GM18520 (cell line): ENCODE measurements around the gene BET1L.

Experiments
- ATAC-seq: cut with Tn5 transposase; IDR thresholded peaks from one replicate; pipeline ENCODE4 v1.9.1; 2021; ENCODE audit not compliant: unreplicated experiment

The BET1L gene

DNA sequence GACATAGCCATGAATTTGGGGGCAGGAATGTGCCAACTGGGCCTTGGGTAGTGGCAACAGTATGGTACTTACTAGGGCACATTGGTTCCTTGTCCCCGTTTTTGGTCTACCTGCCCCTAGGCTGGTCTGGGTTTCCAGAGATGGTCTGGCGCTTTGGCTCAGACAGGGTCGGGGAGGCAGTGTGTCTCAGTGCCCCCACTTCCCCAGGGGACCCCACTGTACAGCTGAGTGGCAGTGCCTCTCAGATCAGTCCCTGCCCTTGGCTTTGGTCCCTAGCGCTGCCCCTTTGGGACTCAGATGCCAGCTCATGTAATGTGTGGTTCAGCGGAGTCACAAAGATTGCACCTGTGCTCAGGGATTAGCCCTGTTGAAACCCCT is 3.6 kb upstream of the BET1L start:
- no peak for ATAC-seq

DNA sequence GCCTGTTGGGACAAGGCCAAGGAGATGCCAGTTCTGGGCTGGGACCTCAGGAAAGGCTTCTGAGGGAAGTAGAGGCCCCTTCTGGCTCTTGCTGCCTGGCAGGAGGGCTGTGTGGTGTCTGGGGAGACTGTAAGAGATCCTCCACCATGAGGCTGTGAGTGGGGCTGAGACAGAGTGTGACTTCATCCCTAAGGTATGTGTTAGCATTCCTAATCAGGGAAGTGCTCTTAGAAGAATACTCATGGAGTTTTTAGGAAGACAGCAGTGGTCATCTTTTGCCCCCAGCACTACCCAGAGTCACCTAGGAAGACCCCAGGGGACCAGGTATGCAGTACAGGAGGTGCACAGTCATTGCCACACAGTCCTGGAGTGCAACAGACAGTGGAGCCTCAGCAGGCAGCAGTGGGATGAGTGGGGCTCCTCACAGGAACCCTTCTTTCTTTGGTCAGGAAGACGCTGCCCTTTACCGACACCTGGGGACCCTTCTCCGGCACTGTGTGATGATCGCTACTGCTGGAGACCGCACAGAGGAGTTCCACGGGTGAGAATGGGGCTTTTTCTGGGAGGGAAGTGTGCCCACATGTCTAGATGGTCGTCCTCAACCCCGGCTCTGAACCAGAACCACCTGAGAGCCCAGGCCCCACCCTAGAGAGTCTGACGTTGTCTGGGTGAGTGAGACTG is 3.1 kb upstream of the BET1L start:
- no peak for ATAC-seq

DNA sequence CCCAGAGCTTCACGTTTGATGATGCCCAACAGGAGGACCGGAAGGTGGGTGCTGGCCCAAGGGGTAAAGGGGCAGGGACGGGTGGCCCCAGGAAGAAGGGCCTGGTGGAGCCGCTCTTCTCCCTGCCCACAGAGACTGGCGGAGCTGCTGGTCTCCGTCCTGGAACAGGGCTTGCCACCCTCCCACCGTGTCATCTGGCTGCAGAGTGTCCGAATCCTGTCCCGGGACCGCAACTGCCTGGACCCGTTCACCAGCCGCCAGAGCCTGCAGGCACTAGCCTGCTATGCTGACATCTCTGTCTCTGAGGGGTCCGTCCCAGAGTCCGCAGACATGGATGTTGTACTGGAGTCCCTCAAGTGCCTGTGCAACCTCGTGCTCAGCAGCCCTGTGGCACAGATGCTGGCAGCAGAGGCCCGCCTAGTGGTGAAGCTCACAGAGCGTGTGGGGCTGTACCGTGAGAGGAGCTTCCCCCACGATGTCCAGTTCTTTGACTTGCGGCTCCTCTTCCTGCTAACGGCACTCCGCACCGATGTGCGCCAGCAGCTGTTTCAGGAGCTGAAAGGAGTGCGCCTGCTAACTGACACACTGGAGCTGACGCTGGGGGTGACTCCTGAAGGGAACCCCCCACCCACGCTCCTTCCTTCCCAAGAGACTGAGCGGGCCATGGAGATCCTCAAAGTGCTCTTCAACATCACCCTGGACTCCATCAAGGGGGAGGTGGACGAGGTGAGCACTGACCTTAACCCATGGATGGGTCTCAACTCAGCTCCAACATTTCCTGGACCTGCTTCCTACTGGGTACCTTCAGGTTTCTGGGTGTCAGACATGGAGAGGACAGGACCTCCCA is 2.3 kb upstream of the BET1L start:
- no peak for ATAC-seq

DNA sequence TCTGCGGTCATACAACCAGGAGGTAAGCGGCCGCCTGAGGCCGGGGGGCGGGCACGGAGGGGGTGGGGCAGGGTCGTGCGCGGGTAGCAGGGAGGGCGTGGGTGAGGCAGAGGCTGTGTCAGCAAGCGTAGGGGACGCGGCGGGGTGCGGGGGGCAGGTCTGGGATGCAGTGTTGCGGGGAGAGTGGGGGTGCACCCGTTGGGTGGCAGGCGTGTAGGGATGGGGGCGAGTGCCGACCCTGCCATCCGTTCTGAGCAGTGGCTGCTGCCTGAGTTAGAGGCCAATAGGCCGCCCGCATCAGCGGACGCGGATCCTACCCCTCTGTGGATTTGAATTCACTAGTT is 1.7 kb upstream of the BET1L start:
- ATAC-seq: no peak

DNA sequence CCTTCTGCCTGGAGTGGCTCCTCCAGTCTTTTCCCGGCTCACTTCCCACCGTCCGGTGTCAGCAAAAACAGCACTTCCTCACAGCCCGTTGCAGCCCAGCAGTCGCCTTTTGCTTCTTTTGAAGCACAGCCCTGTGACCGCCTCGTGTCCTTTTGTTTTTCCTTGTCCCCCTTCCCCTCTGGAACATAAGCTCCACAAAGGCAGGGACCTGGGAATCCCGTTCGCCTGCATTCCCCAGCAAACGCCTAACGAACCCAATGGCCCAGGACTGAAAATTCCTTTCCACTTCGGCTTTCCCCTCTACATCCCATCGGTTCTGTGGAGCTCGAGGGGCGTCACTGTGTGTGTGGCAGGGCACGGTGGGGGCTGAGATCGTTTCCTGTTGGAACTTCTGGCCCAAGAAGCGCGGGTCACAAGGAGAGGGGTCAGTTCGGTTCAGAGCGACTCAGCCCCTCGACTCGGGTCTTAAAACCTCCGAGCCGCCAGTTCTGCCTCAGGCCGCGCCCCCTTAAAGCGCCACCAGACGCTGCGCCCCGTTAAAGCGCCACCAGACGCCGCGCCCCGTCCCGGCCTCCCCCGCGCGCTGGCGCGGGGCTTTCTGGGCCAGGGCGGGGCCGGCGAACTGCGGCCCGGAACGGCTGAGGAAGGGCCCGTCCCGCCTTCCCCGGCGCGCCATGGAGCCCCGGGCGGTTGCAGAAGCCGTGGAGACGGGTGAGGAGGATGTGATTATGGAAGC is 1.1 kb upstream of the BET1L start:
- no peak for ATAC-seq

DNA sequence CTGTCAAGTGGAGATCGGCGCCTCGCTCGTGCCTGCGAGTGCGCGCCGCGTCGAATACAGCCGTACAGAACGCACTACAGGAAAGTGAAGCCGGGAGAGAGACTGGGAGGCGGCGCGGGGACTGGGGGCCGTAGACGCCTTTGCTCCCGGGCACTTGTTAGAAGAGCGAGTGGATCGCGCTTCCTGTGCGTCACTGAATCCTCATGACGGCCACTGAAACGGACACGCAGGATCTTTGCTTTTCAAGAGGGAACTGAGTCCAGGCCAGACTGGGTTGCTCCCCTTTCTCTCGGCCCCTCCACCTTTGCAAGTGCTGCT is 623 bp upstream of the BET1L start:
- no peak for ATAC-seq

- peak; percentile 6 for ATAC-seq
Measured at GRCh38 chr11:206526-207207, 532 bp downstream of the BET1L start.

- no peak for ATAC-seq
Measured at GRCh38 chr11:206002-206384, 1.2 kb downstream of the BET1L start.

DNA sequence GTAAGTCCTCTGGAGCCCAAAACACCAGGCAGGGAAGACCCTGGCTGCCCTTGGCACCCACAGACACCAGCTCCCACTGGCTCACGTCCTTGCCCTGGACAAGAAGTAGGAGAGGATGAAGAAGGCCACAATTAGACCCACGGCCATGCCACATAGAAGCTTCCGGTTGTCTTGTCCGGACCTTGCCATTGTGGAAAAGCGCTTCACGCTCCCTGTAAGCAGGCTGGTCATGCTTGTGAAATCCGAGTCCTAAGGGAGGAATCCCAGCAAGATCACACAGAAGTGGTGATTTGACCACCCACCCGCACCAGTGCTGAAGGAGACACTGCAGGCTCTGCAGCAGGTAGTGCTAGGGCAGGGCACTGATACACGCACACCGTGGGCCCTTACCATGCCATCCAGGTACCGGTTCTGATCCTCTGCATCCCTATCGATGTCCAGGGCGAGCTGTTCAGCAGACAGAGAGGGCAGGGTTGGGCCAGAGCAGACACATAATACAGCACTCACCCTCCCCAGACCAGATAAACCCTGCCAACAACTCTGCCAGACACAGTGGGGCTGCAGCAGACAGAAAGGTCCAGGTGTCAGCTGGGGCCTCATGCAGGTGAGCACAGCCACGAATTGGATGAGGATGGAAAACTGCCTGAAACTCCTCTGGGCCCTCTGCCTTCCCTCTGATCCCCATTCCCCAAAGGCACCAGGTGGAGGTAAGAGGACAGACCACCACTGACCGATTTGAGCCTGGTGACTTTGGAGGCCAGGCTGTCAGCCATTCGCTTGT is 1.8 kb downstream of the BET1L start:
- no peak for ATAC-seq

- no peak for ATAC-seq
Measured at GRCh38 chr11:204587-205109, 2.6 kb downstream of the BET1L start.

- ATAC-seq: no peak
Measured at GRCh38 chr11:203945-204586, 3.1 kb downstream of the BET1L start.

DNA sequence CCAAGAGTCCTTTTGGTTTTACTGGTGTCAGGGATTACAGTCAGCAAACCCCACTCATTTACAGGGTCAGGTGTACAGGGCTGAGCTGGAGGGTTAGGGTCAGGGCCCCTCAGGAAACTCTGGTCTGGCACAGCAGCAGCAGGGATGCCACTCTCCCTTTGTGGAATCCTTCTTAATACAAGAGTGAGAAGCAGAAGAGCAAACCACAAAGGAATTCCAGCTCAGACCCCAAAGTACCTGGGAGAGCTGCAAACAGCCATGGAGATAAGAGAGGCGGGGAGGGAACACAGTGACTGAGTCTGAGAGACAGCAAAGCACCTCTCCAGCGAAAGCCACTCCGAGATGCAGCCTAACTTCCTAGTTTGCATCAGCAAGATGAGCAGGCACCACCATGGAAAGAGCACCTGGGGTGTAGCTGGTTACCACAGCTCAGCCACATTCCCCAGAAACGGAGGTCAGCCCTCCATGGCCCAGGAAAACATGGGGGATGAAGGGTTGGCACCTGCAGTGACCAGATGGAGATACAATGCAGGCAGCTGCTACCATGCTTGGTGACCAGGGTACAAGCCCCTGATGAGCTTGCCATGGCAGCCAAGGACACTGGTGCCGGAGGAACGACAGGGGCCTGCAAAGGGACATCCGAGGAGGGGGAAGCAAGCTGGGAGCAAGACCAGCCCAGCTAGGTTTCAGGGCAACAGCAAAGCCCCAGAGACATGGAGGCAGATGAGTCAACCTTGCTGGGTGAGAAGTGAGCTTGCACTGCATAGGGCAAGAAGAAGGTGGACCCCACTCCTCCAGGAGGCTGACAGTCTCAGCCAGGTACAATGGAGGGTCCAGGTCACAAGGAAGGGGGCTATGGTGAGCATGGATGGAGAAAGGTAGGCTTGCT is 3.9 kb downstream of the BET1L start:
- ATAC-seq: no peak

DNA sequence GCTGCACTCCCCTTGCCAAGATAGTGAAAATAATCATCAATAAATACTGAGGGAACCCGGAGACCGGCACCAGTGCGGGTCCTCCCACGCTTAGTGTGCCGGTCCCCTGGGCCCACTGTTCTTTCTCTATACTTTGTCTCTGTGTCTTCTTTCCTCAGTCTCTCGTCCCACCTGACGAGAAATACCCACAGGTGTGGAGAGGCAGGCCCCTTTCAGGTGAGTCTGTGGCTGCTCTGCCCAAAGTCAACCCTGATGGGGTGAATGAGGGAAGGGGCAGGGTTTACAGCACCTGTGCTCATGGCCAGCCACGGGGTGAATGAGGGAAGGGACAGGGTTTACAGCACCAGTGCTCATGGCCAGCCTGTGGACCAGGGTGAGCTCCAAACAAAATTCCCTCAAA is 4.7 kb downstream of the BET1L start:
- ATAC-seq: no peak

GRCh38 chr11:201966-202365 is 5.2 kb downstream of the BET1L start:
- no peak for ATAC-seq

- no peak for ATAC-seq
Measured at GRCh38 chr11:200224-201003, 6.8 kb downstream of the BET1L start.

- no peak for ATAC-seq
Measured at GRCh38 chr11:199782-200181, 7.4 kb downstream of the BET1L start.

GRCh38 chr11:199004-199581 is 8.1 kb downstream of the BET1L start:
- no peak for ATAC-seq

DNA sequence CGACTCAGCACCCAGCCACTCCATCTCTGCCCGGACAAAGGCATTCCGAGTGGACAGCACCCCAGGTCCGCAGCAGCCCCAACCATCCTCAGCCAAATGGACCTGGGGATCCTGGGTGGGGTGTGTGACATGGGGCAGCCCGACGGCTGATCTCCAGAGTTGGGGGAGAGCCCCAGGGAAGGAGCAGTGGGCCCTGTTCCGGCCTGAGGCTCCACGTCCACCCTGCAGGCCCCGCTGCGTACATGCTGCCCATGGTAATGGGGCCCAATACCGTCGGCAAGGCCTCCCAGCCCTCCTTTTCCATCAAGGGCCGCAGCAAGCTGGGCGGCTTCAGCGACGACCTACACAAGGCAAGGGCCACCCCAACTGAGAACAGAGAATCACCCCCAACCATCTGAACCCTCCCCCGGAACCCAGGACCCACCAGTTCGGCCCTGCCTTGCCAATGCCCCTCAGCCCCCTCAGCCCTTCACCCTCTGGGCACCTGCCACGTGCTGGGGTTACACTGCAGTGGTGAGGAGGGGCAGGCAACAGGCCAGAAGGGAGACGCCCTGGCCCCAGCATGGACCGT is 8.9 kb downstream of the BET1L start:
- no peak for ATAC-seq
